Measurements from ENCODE around the gene ALG3.

DNA sequence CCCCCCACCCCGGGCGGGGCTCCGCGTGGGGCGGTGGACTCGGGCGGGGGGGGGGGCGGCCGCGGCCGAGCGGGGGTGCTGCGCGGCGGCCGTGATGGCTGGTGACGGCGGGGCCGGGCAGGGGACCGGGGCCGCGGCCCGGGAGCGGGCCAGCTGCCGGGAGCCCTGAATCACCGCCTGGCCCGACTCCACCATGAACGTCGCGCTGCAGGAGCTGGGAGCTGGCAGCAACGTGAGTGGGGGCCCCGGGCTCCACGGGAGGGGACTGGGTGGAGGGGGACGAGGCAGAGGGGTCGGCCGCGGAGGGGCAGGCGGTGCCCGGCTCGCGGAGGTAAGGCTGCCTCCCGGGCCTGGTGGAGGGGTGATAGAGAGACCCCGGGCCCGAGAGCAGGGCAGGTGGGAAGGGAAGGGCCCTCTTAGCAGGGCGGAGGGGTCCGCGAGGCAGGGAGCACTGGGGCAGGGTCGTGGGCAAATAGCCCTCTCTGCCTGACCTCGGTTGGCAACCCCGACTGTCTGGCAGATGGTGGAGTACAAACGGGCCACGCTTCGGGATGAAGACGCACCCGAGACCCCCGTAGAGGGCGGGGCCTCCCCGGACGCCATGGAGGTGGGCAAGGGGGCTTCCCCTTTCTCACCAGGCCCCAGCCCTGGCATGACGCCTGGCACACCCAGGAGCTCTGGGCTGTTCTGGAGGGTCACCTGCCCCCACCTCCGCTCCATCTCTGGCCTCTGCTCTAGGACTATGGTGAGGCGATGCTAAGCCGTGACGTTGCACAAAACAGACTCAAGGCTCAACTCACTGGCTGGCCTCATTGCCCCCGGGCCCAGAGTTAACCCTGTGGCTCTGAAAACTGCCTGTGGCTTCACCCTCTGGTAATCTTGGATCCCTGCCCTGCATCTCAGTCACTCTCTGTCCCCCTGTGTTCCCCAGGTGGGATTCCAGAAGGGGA, 27.5 kb upstream of the ALG3 start, which contains the start of gene ECE2:
- TF ChIP-seq CTCF (IDR thresholded peaks at IDR 0.05) (no peak), POLR2A (IDR thresholded peaks at IDR 0.05) (no peak), EP300 (IDR thresholded peaks at IDR 0.05) (no peak)

All from tibial nerve (tissue), 4 donors.